CMK (cell line): ENCODE measurements around the gene ANK3.

Experiments
- DNase-seq: peaks from one replicate; pipeline ENCODE4 v3.0.0-alpha.2; 2010; ENCODE audit warnings: low read depth

The ANK3 gene

DNA sequence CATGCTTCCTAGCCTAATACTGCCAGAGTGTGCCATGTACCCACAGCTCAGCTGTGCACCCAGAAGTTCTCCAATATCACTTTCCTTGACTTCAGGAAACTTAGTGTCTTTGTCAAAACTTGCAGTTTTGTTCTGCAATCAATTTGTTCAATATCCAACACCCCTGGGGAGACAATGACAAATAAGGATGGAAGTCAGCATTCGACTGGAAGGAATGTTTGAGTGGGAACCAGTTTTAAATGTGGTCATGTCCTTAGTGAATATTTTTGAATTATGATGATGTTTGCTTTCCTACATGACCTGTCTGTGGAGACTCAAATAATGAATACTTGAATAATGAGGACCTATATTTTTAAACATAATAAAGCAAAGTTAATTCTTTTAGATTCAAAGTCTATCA is 112.0 kb downstream of the ANK3 start:
- DNase-seq = no peak

DNA sequence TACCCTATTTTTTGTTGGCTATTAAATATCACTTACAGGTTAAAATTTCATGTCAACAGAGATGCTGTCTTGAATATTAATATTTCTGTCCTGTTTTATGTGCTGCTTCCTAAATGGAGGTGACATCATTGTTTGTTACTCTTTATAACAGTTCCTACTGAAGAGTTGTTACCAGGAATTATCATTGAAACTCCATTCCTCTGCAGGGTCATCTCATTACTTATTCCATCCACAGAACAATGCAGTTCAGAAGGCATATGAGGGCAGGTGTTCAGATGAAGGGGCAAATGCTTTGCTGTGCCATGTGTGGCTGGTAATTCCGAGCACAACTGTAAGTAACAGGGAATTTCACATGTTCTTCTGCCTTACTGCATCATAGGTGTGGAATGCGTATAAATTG is 113.4 kb downstream of the ANK3 start:
- DNase-seq = no peak

DNA sequence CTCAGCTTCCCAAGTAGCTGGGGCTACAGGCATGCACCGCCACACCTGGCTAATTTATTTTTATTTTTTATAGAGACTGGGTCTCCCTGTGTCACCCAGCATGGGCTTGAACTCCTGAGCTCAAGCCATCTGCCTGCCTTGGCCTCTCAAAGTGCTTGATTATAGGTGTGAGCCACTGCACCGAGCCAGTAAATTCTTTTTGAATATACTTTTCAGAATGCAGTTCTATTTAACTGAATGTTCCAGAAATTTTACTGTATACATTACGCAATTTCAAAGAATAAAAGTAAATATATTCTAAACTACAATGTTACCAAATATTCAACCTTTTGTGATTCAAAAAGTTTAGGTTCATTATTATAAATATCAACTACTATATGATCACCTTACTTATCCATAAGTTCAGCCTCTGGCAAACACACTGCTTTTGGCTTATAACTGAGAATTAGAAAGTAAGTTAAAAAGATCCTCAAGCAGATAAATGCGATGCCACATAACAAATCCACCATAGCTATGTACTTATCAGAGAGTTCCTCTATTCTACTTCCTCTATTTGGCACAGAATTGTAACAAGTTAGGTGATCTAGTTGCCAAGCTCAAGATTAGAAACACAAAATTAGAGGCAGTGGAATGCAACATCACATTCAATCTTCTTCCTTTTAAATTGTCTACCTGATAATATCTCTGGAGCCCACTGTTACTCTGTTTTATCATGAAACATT is 118.2 kb downstream of the ANK3 start:
- no peak for DNase-seq

DNA sequence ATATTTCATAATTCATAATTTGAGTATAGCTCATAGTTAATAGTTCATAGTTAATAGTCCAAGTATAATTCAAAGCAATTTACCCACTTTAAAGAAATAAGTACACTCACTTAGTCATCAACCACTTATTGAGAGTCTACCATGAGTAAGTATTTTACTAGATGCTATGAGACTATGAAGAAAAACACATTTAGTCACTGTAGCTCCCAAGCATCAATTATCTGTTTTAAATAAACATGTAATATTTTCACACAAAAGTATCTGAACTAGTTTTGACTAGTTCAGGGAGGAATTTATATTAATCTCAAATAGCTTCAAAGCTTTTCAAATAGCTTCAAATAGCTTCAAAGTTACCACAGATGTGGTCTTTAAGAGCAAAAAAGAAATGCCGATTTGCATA is 119.2 kb downstream of the ANK3 start:
- no peak for DNase-seq

DNA sequence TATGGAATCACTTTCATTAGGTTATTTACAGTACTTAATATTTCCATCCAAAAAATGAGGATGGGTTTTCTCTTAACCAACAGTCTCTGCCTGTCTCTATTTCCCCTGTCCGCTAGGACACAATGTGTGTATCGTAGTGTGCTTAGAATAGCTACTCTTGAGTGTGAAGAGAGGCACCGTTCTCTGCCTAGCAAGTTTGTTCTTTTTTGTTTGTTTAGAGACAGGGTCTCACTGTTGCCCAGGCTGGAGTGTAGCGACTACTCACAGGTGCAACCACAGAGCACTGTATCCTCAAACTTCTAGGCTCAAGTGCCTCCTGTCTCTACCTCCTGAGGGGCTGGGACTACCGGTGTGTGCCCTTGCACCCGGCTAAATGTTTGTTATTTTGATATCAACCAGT is 121.9 kb downstream of the ANK3 start:
- no peak for DNase-seq

DNA sequence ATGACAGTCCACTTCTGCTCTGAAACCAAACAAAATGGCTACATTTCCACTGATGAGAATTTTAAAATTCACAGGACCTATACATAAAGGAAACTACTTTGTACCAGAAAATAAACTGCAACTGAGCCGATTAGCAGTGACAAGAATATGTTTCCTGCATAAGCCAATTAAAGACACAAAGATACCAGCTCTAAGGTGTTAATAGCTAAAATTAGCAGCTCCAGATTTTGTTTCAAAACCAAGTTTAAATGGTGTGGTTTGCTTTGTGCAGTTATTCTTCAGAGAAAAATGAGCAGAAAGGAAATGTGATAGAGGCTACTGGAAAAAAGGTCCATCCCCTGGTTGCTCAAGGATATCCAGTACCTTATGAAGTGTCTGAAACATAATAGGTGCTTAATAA is 123.2 kb downstream of the ANK3 start:
- DNase-seq = no peak

DNA sequence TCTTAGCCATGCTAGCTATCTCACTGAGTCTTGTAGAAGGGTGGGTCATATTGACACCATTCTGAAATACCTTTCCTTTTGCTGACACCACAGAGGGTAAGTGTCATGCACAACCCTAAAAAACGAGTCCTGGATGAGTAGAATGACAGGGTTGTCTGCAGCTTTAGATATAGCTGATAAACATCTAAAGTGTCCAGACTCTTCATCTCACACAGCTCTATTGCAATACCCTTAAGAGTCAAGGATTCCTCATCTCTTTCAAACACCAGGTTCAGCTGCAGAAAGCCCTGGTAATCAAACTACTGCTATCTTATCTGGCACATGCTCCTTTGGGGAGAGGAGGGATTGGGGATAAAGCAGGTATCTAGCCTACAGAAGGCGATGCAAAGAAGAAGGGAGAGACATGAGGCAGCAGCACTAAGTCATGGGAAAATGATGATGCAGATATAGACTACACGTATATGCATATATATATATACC is 127.0 kb downstream of the ANK3 start:
- no peak for DNase-seq

DNA sequence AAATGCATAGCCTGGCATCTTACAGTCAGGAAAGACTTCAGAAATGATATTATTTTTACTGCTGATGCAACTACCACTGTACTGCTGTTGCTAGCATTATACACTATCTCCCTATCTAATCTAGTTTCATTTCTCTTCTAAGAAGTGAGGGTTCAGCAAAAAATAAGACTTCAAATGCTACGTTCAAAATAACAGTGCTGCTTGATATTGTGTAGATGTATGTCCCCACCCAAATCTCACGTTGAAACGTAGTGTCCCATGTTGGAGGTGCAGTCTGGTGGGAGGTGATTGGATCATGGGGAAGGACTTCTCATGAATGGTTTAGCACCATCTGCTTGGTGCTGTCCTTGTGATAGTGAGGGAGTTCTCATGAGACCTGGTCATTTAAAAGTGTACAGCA is 129.4 kb downstream of the ANK3 start:
- DNase-seq = no peak

DNA sequence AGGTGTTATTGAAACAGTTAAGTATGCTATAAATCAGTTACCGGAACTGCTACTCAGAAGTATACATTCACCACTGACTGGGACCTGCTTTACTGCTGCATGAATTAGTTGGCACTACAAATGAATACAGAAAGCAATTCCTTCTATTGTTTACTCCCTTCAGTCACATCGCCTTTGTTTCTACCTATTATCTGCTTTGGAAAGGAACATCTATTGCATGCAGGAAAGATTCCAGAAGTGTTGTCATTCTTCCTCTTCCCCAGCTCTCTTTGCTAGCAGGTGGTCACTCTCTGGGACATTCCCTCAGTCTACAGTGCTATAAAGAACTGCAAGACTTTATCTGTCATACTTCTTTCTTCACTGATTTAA is 131.3 kb downstream of the ANK3 start:
- DNase-seq = no peak

DNA sequence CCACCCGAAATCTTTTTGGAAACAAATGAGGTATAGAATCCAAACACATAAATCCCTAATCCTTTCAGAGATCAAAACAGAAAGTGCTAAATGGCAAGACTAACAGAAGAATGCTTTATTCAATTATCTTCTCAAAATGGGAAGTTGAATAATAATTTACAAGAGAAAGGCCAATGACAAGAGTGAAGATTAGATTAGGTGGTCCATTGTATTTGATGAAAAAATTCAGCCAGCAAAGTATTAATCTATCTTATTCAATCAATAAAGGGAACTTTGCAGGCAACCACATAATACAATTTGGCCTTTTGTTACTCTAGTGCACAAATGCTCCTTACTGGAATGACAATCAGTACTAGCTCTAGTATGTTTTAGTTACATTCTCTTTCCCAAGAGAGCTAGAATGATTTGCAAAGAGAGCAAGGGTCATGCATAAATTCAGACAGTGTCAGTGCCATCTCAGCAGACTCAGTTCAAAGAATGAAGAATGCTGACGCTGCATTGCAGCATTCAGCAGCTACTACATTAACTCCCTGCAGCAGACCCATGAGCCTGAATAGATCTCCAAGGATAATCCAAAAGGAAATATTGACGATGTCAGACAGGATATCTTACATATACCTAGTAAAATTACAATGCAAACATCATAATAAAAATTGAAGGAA is 131.8 kb downstream of the ANK3 start:
- DNase-seq = no peak

DNA sequence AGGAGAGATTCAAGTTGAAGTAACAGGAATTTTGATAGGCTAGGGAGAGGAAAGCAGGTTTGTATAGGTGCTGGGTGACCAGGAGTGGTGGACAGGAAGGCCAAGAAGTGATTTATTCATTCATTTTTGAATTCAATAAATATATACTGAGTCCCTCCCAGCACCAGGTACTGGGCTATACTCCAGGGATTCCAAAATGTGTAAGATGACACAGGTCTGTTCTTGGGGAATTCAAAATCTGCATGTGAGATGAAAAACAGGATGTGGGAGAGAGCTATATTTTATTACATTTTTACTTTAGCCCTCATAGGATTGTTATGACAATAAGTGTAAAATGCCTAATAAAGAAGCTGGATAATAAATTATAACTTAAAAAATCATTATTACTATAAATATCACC is 134.9 kb downstream of the ANK3 start:
- no peak for DNase-seq

DNA sequence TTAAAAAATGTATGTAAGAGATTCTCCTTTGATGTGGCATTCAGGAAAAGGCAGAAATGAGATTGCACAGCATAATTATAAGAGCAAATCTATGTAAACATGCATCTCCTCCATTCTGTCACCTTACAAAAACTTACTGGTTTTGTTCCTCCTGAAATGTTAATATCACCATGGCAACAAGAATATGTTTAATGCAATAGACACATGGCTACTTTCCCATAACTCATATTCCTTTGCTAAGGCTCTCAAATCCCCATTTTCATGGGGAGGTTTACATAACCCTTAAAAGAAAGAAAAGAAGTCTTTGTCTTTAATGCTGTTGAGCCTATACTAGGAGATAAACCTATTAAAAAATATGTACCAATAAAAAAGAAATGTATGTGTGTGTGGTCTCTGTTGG is 136.2 kb downstream of the ANK3 start:
- no peak for DNase-seq

DNA sequence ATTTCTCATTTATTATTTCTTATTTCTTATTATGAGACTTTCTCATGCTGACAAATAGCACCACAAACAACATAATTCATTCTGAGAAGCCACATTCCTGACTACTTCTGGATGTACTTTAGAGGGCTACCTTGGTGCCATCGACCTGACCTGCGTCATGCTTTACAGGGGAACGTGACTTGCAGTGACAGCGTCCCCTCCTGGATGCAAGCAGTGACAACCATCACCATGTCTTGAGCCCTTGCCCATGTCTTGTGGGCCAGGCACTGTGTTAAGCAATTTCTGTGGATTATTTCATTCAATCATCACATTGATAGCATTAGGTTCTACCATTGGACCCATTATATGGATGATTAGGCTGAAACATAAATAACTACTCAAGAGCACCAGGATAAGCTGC is 137.0 kb downstream of the ANK3 start:
- no peak for DNase-seq

DNA sequence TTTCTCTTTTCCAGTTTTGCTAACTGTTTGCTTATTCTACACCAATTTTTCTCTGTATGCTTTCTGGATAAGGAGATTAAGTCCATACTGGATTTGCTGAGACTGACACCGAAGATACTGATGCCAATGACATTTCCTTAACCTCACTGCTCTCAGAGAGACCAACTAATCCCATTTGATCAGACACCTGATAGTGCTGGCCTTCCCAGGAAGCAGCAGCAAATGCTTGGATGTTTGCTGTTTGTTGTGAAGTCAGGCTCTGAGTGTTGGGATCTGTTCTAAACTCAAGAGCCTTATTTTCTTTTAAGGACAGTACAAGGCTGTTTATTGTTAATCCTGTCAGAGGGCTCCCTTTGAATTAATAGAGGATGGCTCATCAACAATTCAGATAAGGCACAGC is 143.3 kb downstream of the ANK3 start:
- DNase-seq = no peak

DNA sequence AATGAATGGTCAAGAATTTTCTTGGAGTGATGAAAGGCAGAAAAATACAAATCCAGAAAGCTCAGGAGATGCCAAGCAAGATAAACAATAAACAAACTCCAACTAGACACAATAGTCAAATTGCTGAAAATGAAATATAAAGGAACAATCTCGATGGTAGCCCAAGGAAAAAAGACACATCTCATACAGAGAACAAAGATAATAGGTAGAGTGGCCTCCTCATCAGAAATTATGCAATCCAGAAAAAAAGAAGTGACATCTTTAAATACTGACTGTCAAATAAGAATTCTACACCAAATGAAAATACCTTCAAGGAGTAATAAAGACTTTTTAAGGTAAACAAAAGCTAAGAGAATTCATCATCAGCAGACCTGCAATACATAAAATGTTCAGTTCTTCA is 150.4 kb downstream of the ANK3 start:
- DNase-seq = no peak

DNA sequence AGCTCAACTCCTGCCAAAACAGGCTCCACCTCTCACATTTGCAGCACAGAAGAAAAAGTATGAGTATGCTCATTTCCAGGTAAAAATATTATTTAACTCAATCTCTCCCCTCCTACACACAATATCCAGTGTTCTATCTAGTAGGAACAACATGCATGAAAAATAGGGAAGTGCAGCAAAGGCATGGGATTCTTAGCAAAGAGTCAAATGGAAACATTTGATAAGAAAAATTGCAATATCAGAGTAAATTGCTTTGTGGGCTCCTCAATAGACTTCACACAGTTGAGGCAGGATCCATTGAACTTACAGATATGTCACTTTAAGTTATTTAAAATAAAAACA is 150.9 kb downstream of the ANK3 start:
- no peak for DNase-seq

DNA sequence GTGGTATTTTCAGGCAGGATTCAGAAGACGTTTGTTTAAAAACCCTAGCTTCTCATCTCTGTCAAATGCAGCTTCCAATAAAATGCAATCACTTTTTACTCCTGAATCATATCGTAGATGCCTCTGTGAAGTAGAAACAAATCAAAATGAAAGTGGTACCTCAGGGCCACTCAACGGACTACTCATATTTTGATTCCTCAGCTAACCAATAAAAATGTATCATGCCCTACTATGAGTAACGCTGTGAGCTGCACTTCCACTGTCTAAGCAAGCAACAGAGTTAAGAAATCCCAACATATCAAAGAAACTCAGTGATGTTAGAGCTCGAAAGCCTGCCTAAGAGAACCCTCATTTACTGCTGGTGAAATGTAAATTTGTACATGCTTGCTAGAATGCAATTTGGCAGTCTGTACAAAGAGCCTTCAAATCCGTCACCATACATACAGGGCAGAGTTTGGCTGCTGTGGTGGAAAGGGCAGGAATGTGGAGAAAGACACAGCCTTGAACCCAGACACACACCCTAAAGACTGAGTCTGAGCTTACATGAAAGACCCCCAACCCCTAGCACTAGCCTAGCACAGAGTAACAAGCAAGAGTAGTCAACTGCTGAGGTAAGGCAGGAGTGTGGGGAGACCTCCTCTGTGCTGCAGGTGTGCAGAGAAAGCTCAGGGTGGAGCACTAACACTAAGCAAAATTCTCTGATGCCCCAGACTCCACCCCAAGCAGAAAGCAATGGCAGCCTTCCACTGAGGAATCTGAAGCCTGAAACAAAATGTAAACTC is 151.5 kb downstream of the ANK3 start:
- no peak for DNase-seq

DNA sequence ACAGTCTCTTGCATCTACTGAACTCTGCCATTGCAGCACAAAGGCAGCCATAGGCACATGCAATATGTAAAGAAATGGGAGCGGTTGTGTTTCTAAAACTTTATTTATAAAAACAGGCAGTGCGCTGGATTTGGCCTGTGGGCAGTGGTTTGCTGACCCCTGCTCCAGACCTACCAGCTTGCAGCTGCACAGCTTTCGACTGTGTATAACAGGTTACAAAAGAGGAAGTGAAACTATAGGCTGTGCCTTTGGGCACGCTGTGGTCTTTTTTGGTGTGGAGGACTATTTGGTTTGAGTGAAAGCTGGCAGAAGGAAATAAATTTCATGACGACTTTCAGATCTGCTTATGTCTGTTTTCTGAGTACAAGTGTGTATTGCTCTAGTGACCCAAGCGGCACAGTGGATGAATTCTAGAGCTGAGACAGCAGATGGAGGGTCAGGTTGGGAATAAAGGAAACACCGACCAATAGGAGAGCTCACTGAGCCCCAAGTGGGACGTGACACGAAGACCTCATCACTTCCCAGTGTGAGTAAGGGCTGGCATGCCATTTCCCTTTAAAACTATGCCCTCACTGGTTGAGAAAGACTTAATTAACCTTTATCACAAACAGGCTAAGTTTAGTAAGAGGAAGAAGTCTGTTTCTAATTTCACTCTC is 152.7 kb downstream of the ANK3 start:
- DNase-seq = no peak

DNA sequence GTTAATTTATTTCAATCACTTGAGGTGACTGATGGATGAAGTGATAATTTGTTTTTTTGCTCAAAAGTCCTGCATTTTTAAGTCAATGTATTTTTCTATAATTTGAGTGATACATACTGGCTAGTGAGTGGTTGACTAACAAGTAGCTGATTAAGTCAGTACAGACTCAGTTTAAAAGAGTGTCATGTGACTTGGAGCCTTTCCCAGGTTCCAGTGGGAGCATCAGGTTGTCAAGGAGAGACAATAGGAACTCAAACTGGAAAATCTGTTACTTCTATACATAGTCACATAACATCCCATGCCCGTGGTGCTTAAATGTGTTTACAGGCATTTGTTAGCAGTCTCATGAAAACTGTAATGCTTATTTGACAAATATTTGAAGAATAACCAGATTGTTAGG is 154.7 kb downstream of the ANK3 start:
- DNase-seq = no peak

DNA sequence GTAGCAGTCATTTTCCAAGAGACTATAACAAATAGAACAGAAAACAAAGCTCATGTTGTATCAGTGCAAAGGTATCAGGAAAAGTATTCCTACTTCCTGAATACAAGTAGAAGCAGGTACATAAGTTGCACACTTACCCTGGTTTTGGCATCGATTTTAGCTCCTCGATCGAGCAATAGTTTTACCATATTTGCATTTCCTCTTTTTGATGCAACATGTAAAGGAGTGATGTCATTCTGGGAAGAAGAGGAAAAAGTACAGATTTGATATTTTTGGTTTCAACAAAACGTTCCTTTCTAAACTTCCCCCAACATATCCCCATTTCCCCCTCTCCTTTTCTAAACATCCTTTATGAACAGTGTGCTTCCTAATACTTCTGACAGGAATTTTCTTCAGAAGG is 155.1 kb downstream of the ANK3 start:
- no peak for DNase-seq

DNA sequence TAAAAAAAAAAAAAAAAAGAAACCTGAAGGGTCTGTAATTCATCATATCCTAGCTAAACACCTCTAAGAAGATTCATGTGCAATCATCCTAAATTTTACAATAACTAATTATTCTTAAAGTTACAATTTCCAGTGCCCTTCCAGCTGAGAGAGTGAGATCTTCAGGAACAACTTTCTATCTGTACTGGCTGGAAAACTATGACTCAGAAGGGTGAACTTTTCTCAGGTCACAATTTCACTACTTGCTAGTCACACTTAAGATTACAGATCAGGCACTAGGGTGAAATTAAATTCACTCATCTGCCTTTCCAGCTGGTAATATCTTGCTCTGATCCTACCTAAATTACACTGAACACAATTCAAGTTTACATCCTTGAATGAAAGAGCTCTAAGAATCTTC is 158.8 kb downstream of the ANK3 start:
- DNase-seq = no peak

DNA sequence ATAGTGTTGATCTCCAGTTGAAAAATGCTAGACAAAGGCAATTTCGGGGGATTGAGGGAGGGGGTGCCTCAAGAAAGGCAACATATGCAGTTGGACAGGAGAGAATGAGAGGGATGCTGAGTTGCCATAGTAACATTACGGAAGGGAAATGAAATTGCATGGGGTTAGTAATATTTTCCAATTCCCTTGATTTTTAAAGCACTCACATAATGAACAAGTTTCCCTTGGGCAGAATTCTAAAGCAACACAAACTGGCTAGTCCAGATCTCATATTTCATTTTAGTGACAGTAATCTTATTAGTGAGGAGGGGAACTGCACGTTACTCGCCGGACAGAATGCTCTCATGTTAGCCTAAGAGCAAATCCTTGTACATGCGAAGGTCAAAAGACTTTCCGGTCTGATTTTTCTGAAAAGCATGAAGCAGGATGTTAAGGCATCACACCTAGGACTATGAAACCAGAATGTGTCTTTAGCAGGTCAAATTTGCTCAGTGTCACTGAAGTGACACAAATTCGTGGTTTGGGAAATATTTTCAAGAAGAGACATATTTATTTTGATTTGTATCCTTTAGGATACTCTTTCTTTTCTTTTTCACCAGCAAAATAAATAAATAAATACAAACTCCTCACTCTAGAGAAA is 165.5 kb downstream of the ANK3 start:
- no peak for DNase-seq
